WTC11 (cell line): ENCODE results near the gene SYNGAP1. TPM values are rescaled to one million over a fixed set of nuclear protein-coding genes. Genes with fewer than 3 reads are reported as not detected.

ENCODE experiments used
- ATAC-seq: fragments of 200-7000 bp; cut with Tn5 transposase; 2 replicates; pipeline ENCODE4 v1.10.0; 2021; ENCODE audit warnings: mild to moderate bottlenecking, moderate library complexity
- CTCF ChIA-PET: fragments of 300-600 bp; sonication (Branson Sonifier 250); formaldehyde crosslinking; loops from one replicate; lab custom pipeline; 2021; ENCODE audit warnings: antibody characterized with exemption; lab: Charles Lee
- POLR2A ChIA-PET: fragments of 350-600 bp; sonication (Branson Sonifier 250); formaldehyde crosslinking; loops from one replicate; lab custom pipeline; 2021; ENCODE audit warnings: antibody characterized with exemption; lab: Charles Lee
- DNase-seq: peaks from one replicate; pipeline ENCODE4 v3.0.0; 2021; ENCODE audit warnings: low spot score
- H3K27ac Mint-ChIP-seq: 2 replicates; pipeline ENCODE4 v1.8.0; 2021; ENCODE audit warnings: mixed read lengths
- H3K27me3 Mint-ChIP-seq: 2 replicates; pipeline ENCODE4 v1.8.0; 2021; ENCODE audit warnings: low read depth, mild to moderate bottlenecking, moderate library complexity, mixed read lengths
- H3K36me3 Mint-ChIP-seq: 2 replicates; pipeline ENCODE4 v1.8.0; 2021; ENCODE audit warnings: mixed read lengths
- H3K4me1 Mint-ChIP-seq: 2 replicates; pipeline ENCODE4 v1.8.0; 2022; ENCODE audit warnings: mixed read lengths
- H3K4me3 Mint-ChIP-seq: 2 replicates; pipeline ENCODE4 v1.8.0; 2021; ENCODE audit warnings: mild to moderate bottlenecking, moderate library complexity, mixed read lengths
- H3K9me3 Mint-ChIP-seq: 2 replicates; pipeline ENCODE4 v1.8.0; 2021; ENCODE audit warnings: mixed read lengths
- CBFB ChIP-seq: sonication (generic); formaldehyde crosslinking; IDR thresholded peaks from 2 replicates; pipeline ENCODE4 v1.8.1; 2022; ENCODE audit warnings: mild to moderate bottlenecking, low read depth, missing genetic modification reagents
- ETV6 ChIP-seq: sonication (generic); formaldehyde crosslinking; IDR thresholded peaks from 2 replicates; pipeline ENCODE4 v1.8.1; 2022; ENCODE audit warnings: mild to moderate bottlenecking, missing genetic modification reagents
- HMGA2 ChIP-seq: fragments of 250-450 bp; sonication (Bioruptor Pico); IDR thresholded peaks from 2 replicates; pipeline ENCODE4 v1.4.0; 2021; ENCODE audit warnings: mild to moderate bottlenecking, moderate library complexity
- NFYB ChIP-seq: sonication (generic); formaldehyde crosslinking; conservative IDR thresholded peaks from 2 replicates; pipeline ENCODE4 v1.8.0; 2022; ENCODE audit warnings: low read depth, missing genetic modification reagents
- SMAD3 ChIP-seq: sonication (generic); formaldehyde crosslinking; IDR thresholded peaks from 2 replicates; pipeline ENCODE4 v1.8.0; 2022; ENCODE audit warnings: missing genetic modification reagents, mild to moderate bottlenecking, borderline replicate concordance
- SMAD4 ChIP-seq: sonication (generic); formaldehyde crosslinking; IDR thresholded peaks from 2 replicates; pipeline ENCODE4 v1.8.0; 2022; ENCODE audit warnings: mild to moderate bottlenecking, missing genetic modification reagents
- TCF7 ChIP-seq: sonication (generic); formaldehyde crosslinking; IDR thresholded peaks from 2 replicates; pipeline ENCODE4 v1.8.0; 2022; ENCODE audit warnings: mild to moderate bottlenecking, low read depth, missing genetic modification reagents, moderate library complexity
- ZNF263 ChIP-seq: sonication (generic); formaldehyde crosslinking; IDR thresholded peaks from 2 replicates; pipeline ENCODE4 v1.8.1; 2022; ENCODE audit warnings: low read depth, mild to moderate bottlenecking, moderate library complexity, missing genetic modification reagents
- total RNA-seq: library from RNA; stranded (reverse); gene quantifications from 3 replicates; pipeline ENCODE4 v1.2.3, GENCODE V29; 2021
- TF ChIP-seq, protein P1 (sequence below): sonication (generic); formaldehyde crosslinking; IDR thresholded peaks from 2 replicates; pipeline ENCODE4 v1.8.1; 2023; ENCODE audit warnings: mild to moderate bottlenecking, missing genetic modification reagents, borderline replicate concordance
- TF ChIP-seq, protein P2 (sequence below): fragments of 250-450 bp; sonication (Bioruptor Pico); IDR thresholded peaks from 2 replicates; pipeline ENCODE4 v1.9.0; 2021; ENCODE audit warnings: mild to moderate bottlenecking, borderline replicate concordance
- TF ChIP-seq, protein P3 (sequence below): sonication (generic); formaldehyde crosslinking; IDR thresholded peaks from 2 replicates; pipeline ENCODE4 v1.8.1; 2023; ENCODE audit warnings: mild to moderate bottlenecking, moderate library complexity, missing genetic modification reagents
- TF ChIP-seq, protein P4 (sequence below): sonication (generic); formaldehyde crosslinking; IDR thresholded peaks from 2 replicates; pipeline ENCODE4 v1.8.1; 2022; ENCODE audit warnings: mild to moderate bottlenecking, moderate library complexity, missing genetic modification reagents
- TF ChIP-seq, protein P5 (sequence below): sonication (generic); formaldehyde crosslinking; conservative IDR thresholded peaks from 2 replicates; pipeline ENCODE4 v1.8.1; 2022; ENCODE audit warnings: mild to moderate bottlenecking, missing genetic modification reagents
- TF ChIP-seq, protein P6 (sequence below): sonication (generic); formaldehyde crosslinking; IDR thresholded peaks from 2 replicates; pipeline ENCODE4 v1.8.1; 2022; ENCODE audit warnings: low read depth, mild to moderate bottlenecking, moderate library complexity, missing genetic modification reagents, borderline replicate concordance

SYNGAP1 gene
- total RNA-seq, 1 experiment from 2014 or later, result 139 TPM

DNA sequence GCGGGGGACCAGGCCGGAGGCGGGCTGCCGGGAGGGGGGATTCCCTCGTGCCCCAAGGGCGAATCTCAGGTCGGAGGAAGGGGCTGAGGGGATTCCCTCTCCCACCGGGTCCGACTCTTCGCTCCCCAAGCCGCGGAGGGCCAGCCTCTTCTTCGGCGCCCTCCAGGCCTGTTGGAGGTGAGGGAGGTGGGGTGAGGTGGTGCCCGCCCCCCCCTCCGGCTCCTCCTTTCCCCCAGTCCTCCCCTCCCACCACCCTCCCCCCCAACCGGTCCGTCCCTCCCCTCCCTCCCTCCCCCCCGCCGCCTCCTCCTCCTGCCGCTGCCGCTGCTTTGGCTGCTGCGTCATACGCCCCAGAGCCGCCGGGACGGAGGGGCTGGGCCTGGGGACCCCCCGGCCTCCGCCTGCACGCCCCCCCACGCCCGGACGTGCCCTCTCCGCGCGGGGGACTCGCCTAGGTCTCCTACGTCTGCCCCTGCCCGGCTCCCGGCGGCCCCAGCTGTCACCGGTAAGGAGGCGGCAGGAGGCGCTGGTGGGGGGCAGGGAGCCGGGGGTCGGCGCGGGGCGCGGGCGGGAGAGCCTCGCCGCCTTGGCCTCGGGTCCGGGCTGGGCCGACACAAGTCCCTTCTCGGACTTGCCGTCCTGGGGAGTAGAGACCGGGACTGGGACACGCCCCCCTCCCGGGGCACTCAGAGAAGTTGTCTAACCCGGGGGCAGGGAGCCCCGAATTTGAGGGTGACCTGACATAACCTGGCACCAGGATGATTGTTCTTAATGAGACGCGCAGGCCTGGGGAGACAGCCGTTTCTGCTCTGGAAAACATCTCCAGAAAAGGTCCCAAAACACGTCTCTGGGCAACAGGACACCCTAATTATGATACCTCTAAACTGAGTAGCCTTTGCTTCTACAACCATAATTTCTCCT is 8.9 kb upstream of the SYNGAP1 start, which contains the start of gene PHF1 (continued):
- TF ChIP-seq, protein P1, sequence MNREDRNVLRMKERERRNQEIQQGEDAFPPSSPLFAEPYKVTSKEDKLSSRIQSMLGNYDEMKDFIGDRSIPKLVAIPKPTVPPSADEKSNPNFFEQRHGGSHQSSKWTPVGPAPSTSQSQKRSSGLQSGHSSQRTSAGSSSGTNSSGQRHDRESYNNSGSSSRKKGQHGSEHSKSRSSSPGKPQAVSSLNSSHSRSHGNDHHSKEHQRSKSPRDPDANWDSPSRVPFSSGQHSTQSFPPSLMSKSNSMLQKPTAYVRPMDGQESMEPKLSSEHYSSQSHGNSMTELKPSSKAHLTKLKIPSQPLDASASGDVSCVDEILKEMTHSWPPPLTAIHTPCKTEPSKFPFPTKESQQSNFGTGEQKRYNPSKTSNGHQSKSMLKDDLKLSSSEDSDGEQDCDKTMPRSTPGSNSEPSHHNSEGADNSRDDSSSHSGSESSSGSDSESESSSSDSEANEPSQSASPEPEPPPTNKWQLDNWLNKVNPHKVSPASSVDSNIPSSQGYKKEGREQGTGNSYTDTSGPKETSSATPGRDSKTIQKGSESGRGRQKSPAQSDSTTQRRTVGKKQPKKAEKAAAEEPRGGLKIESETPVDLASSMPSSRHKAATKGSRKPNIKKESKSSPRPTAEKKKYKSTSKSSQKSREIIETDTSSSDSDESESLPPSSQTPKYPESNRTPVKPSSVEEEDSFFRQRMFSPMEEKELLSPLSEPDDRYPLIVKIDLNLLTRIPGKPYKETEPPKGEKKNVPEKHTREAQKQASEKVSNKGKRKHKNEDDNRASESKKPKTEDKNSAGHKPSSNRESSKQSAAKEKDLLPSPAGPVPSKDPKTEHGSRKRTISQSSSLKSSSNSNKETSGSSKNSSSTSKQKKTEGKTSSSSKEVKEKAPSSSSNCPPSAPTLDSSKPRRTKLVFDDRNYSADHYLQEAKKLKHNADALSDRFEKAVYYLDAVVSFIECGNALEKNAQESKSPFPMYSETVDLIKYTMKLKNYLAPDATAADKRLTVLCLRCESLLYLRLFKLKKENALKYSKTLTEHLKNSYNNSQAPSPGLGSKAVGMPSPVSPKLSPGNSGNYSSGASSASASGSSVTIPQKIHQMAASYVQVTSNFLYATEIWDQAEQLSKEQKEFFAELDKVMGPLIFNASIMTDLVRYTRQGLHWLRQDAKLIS, result no peak
- TF ChIP-seq, protein P2, sequence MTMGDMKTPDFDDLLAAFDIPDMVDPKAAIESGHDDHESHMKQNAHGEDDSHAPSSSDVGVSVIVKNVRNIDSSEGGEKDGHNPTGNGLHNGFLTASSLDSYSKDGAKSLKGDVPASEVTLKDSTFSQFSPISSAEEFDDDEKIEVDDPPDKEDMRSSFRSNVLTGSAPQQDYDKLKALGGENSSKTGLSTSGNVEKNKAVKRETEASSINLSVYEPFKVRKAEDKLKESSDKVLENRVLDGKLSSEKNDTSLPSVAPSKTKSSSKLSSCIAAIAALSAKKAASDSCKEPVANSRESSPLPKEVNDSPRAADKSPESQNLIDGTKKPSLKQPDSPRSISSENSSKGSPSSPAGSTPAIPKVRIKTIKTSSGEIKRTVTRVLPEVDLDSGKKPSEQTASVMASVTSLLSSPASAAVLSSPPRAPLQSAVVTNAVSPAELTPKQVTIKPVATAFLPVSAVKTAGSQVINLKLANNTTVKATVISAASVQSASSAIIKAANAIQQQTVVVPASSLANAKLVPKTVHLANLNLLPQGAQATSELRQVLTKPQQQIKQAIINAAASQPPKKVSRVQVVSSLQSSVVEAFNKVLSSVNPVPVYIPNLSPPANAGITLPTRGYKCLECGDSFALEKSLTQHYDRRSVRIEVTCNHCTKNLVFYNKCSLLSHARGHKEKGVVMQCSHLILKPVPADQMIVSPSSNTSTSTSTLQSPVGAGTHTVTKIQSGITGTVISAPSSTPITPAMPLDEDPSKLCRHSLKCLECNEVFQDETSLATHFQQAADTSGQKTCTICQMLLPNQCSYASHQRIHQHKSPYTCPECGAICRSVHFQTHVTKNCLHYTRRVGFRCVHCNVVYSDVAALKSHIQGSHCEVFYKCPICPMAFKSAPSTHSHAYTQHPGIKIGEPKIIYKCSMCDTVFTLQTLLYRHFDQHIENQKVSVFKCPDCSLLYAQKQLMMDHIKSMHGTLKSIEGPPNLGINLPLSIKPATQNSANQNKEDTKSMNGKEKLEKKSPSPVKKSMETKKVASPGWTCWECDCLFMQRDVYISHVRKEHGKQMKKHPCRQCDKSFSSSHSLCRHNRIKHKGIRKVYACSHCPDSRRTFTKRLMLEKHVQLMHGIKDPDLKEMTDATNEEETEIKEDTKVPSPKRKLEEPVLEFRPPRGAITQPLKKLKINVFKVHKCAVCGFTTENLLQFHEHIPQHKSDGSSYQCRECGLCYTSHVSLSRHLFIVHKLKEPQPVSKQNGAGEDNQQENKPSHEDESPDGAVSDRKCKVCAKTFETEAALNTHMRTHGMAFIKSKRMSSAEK (CRISPR knock-in tag), result no peak
- TF ChIP-seq, protein P3, sequence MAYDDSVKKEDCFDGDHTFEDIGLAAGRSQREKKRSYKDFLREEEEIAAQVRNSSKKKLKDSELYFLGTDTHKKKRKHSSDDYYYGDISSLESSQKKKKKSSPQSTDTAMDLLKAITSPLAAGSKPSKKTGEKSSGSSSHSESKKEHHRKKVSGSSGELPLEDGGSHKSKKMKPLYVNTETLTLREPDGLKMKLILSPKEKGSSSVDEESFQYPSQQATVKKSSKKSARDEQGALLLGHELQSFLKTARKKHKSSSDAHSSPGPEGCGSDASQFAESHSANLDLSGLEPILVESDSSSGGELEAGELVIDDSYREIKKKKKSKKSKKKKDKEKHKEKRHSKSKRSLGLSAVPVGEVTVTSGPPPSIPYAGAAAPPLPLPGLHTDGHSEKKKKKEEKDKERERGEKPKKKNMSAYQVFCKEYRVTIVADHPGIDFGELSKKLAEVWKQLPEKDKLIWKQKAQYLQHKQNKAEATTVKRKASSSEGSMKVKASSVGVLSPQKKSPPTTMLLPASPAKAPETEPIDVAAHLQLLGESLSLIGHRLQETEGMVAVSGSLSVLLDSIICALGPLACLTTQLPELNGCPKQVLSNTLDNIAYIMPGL (CRISPR knock-in tag), result peak; percentile 36; the same call in 1 of the 2 replicates
- TF ChIP-seq, protein P4, sequence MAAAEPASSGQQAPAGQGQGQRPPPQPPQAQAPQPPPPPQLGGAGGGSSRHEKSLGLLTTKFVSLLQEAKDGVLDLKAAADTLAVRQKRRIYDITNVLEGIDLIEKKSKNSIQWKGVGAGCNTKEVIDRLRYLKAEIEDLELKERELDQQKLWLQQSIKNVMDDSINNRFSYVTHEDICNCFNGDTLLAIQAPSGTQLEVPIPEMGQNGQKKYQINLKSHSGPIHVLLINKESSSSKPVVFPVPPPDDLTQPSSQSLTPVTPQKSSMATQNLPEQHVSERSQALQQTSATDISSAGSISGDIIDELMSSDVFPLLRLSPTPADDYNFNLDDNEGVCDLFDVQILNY (CRISPR knock-in tag), result 0 out of 2 replicates have a peak, but pooled peaks have one; percentile 7
- TF ChIP-seq ZNF263 (CRISPR knock-in tag), result no peak

DNA sequence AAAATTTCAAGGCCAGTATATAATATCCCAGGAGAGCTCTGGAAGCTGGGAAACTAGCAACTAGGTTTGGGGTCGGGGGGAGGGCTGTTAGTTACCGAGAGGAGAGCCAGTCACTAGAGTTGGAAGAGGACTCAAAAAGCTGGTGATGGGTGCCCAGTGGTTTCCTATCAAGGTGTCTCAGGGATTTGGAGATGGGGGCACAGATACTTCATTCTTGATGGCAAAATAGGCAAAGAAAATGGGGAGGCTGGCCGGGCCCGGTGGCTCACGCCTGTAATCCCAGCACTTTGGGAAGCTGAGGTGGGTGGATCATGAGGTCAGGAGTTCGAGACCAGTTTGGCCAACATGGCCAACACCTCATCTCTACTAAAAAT is 8.2 kb upstream of the SYNGAP1 start:
- Mint-ChIP-seq H3K27ac (peak overlapping the region; percentile 65), H3K4me3 (peak overlapping the region; percentile 76)
- no peak for TF ChIP-seq SMAD4 (CRISPR knock-in tag)
- TF ChIP-seq SMAD3 (CRISPR knock-in tag), result no peak
- TF ChIP-seq CBFB (CRISPR knock-in tag), result no peak
- TF ChIP-seq, protein P5, sequence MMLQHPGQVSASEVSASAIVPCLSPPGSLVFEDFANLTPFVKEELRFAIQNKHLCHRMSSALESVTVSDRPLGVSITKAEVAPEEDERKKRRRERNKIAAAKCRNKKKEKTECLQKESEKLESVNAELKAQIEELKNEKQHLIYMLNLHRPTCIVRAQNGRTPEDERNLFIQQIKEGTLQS (CRISPR knock-in tag), result no peak
- no peak for TF ChIP-seq TCF7 (CRISPR knock-in tag)
- no peak for TF ChIP-seq NFYB (CRISPR knock-in tag)
- TF ChIP-seq, protein P6, sequence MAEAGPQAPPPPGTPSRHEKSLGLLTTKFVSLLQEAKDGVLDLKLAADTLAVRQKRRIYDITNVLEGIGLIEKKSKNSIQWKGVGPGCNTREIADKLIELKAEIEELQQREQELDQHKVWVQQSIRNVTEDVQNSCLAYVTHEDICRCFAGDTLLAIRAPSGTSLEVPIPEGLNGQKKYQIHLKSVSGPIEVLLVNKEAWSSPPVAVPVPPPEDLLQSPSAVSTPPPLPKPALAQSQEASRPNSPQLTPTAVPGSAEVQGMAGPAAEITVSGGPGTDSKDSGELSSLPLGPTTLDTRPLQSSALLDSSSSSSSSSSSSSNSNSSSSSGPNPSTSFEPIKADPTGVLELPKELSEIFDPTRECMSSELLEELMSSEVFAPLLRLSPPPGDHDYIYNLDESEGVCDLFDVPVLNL (CRISPR knock-in tag), result no peak
- no peak for TF ChIP-seq HMGA2
- no peak for TF ChIP-seq ETV6 (CRISPR knock-in tag)
- TF ChIP-seq, all 79 proteins: peak for 0
- peaks cover 35% of the 10 kb centered on the region for H3K4me1 Mint-ChIP-seq
- POLR2A ChIA-PET, result interaction anchor here (0.8 to 1.0 kb wide), 2 partner anchors 14 to 94 kb away, joined by 3 to 8 read pairs; partner anchors contain the start of gene ZBTB22
- DNase-seq, result no peak
- no peak for ATAC-seq
- H3K9me3 Mint-ChIP-seq, result no peaks in the 10 kb centered on the region
- no peaks in the 10 kb centered on the region for H3K27me3 Mint-ChIP-seq
- CTCF ChIA-PET, result interaction anchor here (0.8 to 2.1 kb wide), 3 partner anchors 15 to 134 kb away, joined by 3 to 11 read pairs (median 4); partner anchors contain the start of gene B3GALT4
- peaks cover 47% of the 10 kb centered on the region for H3K36me3 Mint-ChIP-seq
